DND-41 (cell line): Measurements from ENCODE around the gene RARB.

Source experiments
- ATAC-seq: fragments of 200-7000 bp; cut with Tn5 transposase; 3 replicates; pipeline ENCODE4 v1.9.1; 2021; ENCODE audit warnings: low read depth; ENCODE audit not compliant: insufficient read depth
- DNase-seq: peaks from one replicate; pipeline ENCODE4 v3.0.0-alpha.2; 2020
- H2AFZ ChIP-seq: 2 replicates; pipeline ENCODE4 v1.6.0; 2012; ENCODE audit warnings: low read depth, low read length
- H3K27ac ChIP-seq: 2 replicates; pipeline ENCODE4 v1.5.1; 2012; ENCODE audit warnings: low read length, inconsistent platforms
- H3K27me3 ChIP-seq: fragments of 200-600 bp; sonication (generic); 2 replicates; pipeline ENCODE4 v1.6.0; 2012; ENCODE audit warnings: low read length, mild to moderate bottlenecking, inconsistent platforms; ENCODE audit not compliant: insufficient read depth, poor library complexity
- H3K36me3 ChIP-seq: 2 replicates; pipeline ENCODE4 v1.5.1; 2012; ENCODE audit warnings: low read length, inconsistent platforms; ENCODE audit not compliant: insufficient read depth
- H3K4me1 ChIP-seq: 2 replicates; pipeline ENCODE4 v1.5.1; 2012; ENCODE audit warnings: mild to moderate bottlenecking, low read length; ENCODE audit not compliant: insufficient read depth
- H3K4me2 ChIP-seq: 2 replicates; pipeline ENCODE4 v1.6.0; 2012; ENCODE audit warnings: mild to moderate bottlenecking, moderate library complexity, low read length, inconsistent platforms; ENCODE audit not compliant: insufficient read depth
- H3K4me3 ChIP-seq, 2 experiments: fragments of 200-600 bp in 1 of 2; shearing (Covaris generic) in 1 of 2; 2 replicates each; pipeline ENCODE4 v1.5.1; 2012 to 2016; ENCODE audit warnings: inconsistent platforms in 2 of 2, low read length in 2 of 2, mild to moderate bottlenecking in 2 of 2, low read depth in 1 of 2, moderate library complexity in 1 of 2
- H3K79me2 ChIP-seq: 2 replicates; pipeline ENCODE4 v1.6.0; 2012; ENCODE audit warnings: low read length, inconsistent platforms; ENCODE audit not compliant: insufficient read depth
- H3K9ac ChIP-seq: 2 replicates; pipeline ENCODE4 v1.6.0; 2012; ENCODE audit warnings: low read depth, mild to moderate bottlenecking, inconsistent platforms, low read length, moderate library complexity
- H3K9me3 ChIP-seq: 2 replicates; pipeline ENCODE4 v1.5.1; 2012; ENCODE audit warnings: low read length, moderate library complexity, mild to moderate bottlenecking, inconsistent platforms; ENCODE audit not compliant: insufficient read depth, severe bottlenecking
- H4K20me1 ChIP-seq: 2 replicates; pipeline ENCODE4 v1.6.0; 2012; ENCODE audit warnings: low read length; ENCODE audit not compliant: insufficient read depth
- CTCF ChIP-seq: IDR thresholded peaks from 2 replicates; pipeline ENCODE4 v1.5.1; 2012; ENCODE audit warnings: borderline replicate concordance, low read length, moderate library complexity, mild to moderate bottlenecking; ENCODE audit not compliant: poor library complexity, severe bottlenecking; ENCODE audit errors: extremely low read depth
- EZH2 ChIP-seq: IDR thresholded peaks from 3 replicates; pipeline ENCODE4 v1.6.1; 2012; ENCODE audit warnings: borderline replicate concordance, low read depth, mild to moderate bottlenecking, moderate library complexity, low read length, inconsistent platforms; ENCODE audit not compliant: severe bottlenecking

The RARB gene

GRCh38 chr3:25444273-25444672, 16.2 kb downstream of the RARB start:
- ATAC-seq (no peak), DNase-seq (no peak)
- Histone ChIP-seq H3K9ac (no peak overlapping the region), H3K36me3 (no peaks in the 10 kb centered on the region), H3K4me1 (no peaks in the 10 kb centered on the region), H3K9me3 (no peaks in the 10 kb centered on the region), H3K4me3 (no peak overlapping the region), H2AFZ (no peak overlapping the region), H3K27ac (no peak overlapping the region), H3K4me2 (no peak overlapping the region), H3K27me3 (no peaks in the 10 kb centered on the region), H4K20me1 (no peaks in the 10 kb centered on the region), H3K79me2 (no peaks in the 10 kb centered on the region)
- TF ChIP-seq CTCF (no peak), EZH2 (no peak)

GRCh38 chr3:25445731-25446130, 17.7 kb downstream of the RARB start:
- TF ChIP-seq EZH2 (no peak), CTCF (no peak)
- Histone ChIP-seq H3K4me2 (no peak overlapping the region), H3K9ac (no peak overlapping the region), H4K20me1 (no peaks in the 10 kb centered on the region), H3K27ac (no peak overlapping the region), H2AFZ (no peak overlapping the region), H3K9me3 (no peaks in the 10 kb centered on the region), H3K27me3 (no peaks in the 10 kb centered on the region), H3K4me1 (no peaks in the 10 kb centered on the region), H3K4me3 (no peak overlapping the region), H3K79me2 (no peaks in the 10 kb centered on the region), H3K36me3 (no peaks in the 10 kb centered on the region)
- ATAC-seq (no peak), DNase-seq (no peak)

- no peaks in the 10 kb centered on the region for H3K36me3 ChIP-seq
- ATAC-seq = no peak
- no peak overlapping the region for H3K4me2 ChIP-seq
- H3K4me1 ChIP-seq = no peaks in the 10 kb centered on the region
- no peak overlapping the region for H3K4me3 ChIP-seq
- no peaks in the 10 kb centered on the region for H3K9me3 ChIP-seq
- H2AFZ ChIP-seq = no peak overlapping the region
- H3K9ac ChIP-seq = no peak overlapping the region
- no peak overlapping the region for H3K27ac ChIP-seq
- H4K20me1 ChIP-seq = no peaks in the 10 kb centered on the region
- no peak for TF ChIP-seq CTCF
- TF ChIP-seq EZH2 = no peak
- no peaks in the 10 kb centered on the region for H3K79me2 ChIP-seq
- no peak for DNase-seq
- no peaks in the 10 kb centered on the region for H3K27me3 ChIP-seq
These were observed 19.2 kb downstream of the RARB start for GRCh38 chr3:25447285-25447684.

GRCh38 chr3:25447925-25448324, 19.9 kb downstream of the RARB start:
- no peak for ATAC-seq
- H3K27ac ChIP-seq = no peak overlapping the region
- no peaks in the 10 kb centered on the region for H3K9me3 ChIP-seq
- no peaks in the 10 kb centered on the region for H3K4me1 ChIP-seq
- H3K79me2 ChIP-seq = no peaks in the 10 kb centered on the region
- H3K9ac ChIP-seq = no peak overlapping the region
- H3K36me3 ChIP-seq = no peaks in the 10 kb centered on the region
- TF ChIP-seq EZH2 = no peak
- TF ChIP-seq CTCF = no peak
- no peak for DNase-seq
- no peak overlapping the region for H2AFZ ChIP-seq
- no peak overlapping the region for H3K4me2 ChIP-seq
- H4K20me1 ChIP-seq = no peaks in the 10 kb centered on the region
- H3K27me3 ChIP-seq = no peaks in the 10 kb centered on the region
- H3K4me3 ChIP-seq = no peak overlapping the region
